Thoracic aorta (tissue), 2 donors: ENCODE measurements around the gene SNRNP40. TPM values are rescaled to one million over a fixed set of nuclear protein-coding genes. Genes with fewer than 3 reads are reported as not detected.
"Not testable (repeated sequence)": the region's sequence is repeated elsewhere in the genome, so short reads cannot be mapped to it uniquely, and the experiment has no call there.

Experiments
- ATAC-seq: fragments of 150-250 bp; one replicate; pipeline ENCODE4 v1.8.0; 2017; ENCODE audit warnings: low read depth; ENCODE audit not compliant: insufficient number of reproducible peaks, low FRiP score
- DNase-seq: peaks from one replicate; pipeline ENCODE4 v3.0.0-alpha.2; 2020; ENCODE audit warnings: low spot score
- H3K27ac ChIP-seq, 2 donors: fragments of 200-600 bp; sonication (generic); 1 replicate in 1 of 2; 2 replicates in 1 of 2; pipeline ENCODE4 v1.5.1; 2016; ENCODE audit warnings: mild to moderate bottlenecking in 2 of 2, moderate library complexity in 2 of 2
- H3K27me3 ChIP-seq: fragments of 200-600 bp; sonication (generic); replicated peaks from 2 replicates; pipeline ENCODE4 v1.6.0; 2016; ENCODE audit warnings: mild to moderate bottlenecking; ENCODE audit not compliant: insufficient read depth
- H3K36me3 ChIP-seq: fragments of 200-600 bp; sonication (generic); one replicate; pipeline ENCODE4 v1.5.1; 2016
- H3K4me1 ChIP-seq, 2 donors: fragments of 200-600 bp; sonication (generic); 1 replicate in 1 of 2; 2 replicates in 1 of 2; pipeline versions ENCODE4 v1.5.1 to v1.6.0; 2016; ENCODE audit warnings: low read depth in 2 of 2, mild to moderate bottlenecking in 1 of 2; ENCODE audit not compliant: control insufficient read depth in 1 of 2
- H3K4me3 ChIP-seq: fragments of 200-600 bp; sonication (generic); 2 replicates; pipeline ENCODE4 v1.5.1; 2016; ENCODE audit warnings: mild to moderate bottlenecking
- H3K9me3 ChIP-seq: fragments of 200-600 bp; sonication (generic); 2 replicates; pipeline ENCODE4 v1.5.1; 2016
- CTCF ChIP-seq: fragments of 200-600 bp; sonication (generic); IDR thresholded peaks from one replicate; pipeline ENCODE4 v1.5.1; 2019; ENCODE audit warnings: antibody characterized with exemption
- total RNA-seq, 2 donors: library from RNA; depleted of rRNA; stranded (reverse); fragments of >200 nt; gene quantifications; one replicate each; pipeline versions ENCODE4 v1.1.0 to v1.2.3, GENCODE V29; 2016

SNRNP40 gene
- total RNA-seq, 2 donors from 2014 or later = 26.5 to 44.1 TPM

- no peak for DNase-seq
- peaks cover 35% of the 10 kb centered on the region for H3K36me3 ChIP-seq
- H3K4me1 ChIP-seq = peaks cover 0 to 16% of the 10 kb centered on the region in 2 donors
Measured at GRCh38 chr1:31266547-31266946, 30.0 kb downstream of the SNRNP40 start.

GRCh38 chr1:31264790-31265386 lies 31.7 kb downstream of the SNRNP40 start:
- peaks cover 0 to 16% of the 10 kb centered on the region in 2 donors for H3K4me1 ChIP-seq
- DNase-seq (no peak), ATAC-seq (no peak)
- TF ChIP-seq CTCF = no peak
- no peaks in the 10 kb centered on the region for H3K9me3 ChIP-seq
- no peak overlapping the region for H3K27ac ChIP-seq
- peaks cover 48% of the 10 kb centered on the region for H3K36me3 ChIP-seq
- no peak overlapping the region for H3K4me3 ChIP-seq
- no peaks in the 10 kb centered on the region for H3K27me3 ChIP-seq

More at GRCh38 chr1:31266547-31266946, 30.0 kb downstream of the SNRNP40 start:
- H3K27ac ChIP-seq = no peak overlapping the region
- TF ChIP-seq CTCF = no peak
- no peak overlapping the region for H3K4me3 ChIP-seq
- ATAC-seq = no peak
- no peaks in the 10 kb centered on the region for H3K9me3 ChIP-seq
- H3K27me3 ChIP-seq = no peaks in the 10 kb centered on the region

GRCh38 chr1:31263408-31263807 lies 33.2 kb downstream of the SNRNP40 start:
- Histone ChIP-seq H3K27me3 (no peaks in the 10 kb centered on the region), H3K9me3 (no peaks in the 10 kb centered on the region), H3K36me3 (peaks cover 50% of the 10 kb centered on the region)

GRCh38 chr1:31262393-31262792 lies 34.2 kb downstream of the SNRNP40 start:
- not testable (repeated sequence) for DNase-seq
- H3K36me3 ChIP-seq = peaks cover 44% of the 10 kb centered on the region

More at GRCh38 chr1:31263408-31263807, 33.2 kb downstream of the SNRNP40 start:
- ATAC-seq (no peak), DNase-seq (no peak)
- no peak overlapping the region for H3K27ac ChIP-seq
- H3K4me3 ChIP-seq = no peak overlapping the region
- peaks cover 0 to 16% of the 10 kb centered on the region in 2 donors for H3K4me1 ChIP-seq
- no peak for TF ChIP-seq CTCF

GRCh38 chr1:31261916-31262315 lies 34.7 kb downstream of the SNRNP40 start:
- no peak overlapping the region for H3K4me3 ChIP-seq
- H3K36me3 ChIP-seq = peaks cover 40% of the 10 kb centered on the region
- ATAC-seq = no peak

More at GRCh38 chr1:31262393-31262792, 34.2 kb downstream of the SNRNP40 start:
- not testable (repeated sequence) for H3K27ac ChIP-seq, ATAC-seq, H3K27me3 ChIP-seq, H3K4me3 ChIP-seq, H3K9me3 ChIP-seq
- H3K4me1 ChIP-seq = peaks cover 0 to 16% of the 10 kb centered on the region in 2 donors

More at GRCh38 chr1:31261916-31262315, 34.7 kb downstream of the SNRNP40 start:
- H3K9me3 ChIP-seq = no peaks in the 10 kb centered on the region
- H3K27ac ChIP-seq = no peak overlapping the region
- no peak for TF ChIP-seq CTCF
- H3K4me1 ChIP-seq = peaks cover 0 to 16% of the 10 kb centered on the region in 2 donors
- DNase-seq = no peak
- no peaks in the 10 kb centered on the region for H3K27me3 ChIP-seq
